ENCODE measurements around the gene SLC6A12.

DNA sequence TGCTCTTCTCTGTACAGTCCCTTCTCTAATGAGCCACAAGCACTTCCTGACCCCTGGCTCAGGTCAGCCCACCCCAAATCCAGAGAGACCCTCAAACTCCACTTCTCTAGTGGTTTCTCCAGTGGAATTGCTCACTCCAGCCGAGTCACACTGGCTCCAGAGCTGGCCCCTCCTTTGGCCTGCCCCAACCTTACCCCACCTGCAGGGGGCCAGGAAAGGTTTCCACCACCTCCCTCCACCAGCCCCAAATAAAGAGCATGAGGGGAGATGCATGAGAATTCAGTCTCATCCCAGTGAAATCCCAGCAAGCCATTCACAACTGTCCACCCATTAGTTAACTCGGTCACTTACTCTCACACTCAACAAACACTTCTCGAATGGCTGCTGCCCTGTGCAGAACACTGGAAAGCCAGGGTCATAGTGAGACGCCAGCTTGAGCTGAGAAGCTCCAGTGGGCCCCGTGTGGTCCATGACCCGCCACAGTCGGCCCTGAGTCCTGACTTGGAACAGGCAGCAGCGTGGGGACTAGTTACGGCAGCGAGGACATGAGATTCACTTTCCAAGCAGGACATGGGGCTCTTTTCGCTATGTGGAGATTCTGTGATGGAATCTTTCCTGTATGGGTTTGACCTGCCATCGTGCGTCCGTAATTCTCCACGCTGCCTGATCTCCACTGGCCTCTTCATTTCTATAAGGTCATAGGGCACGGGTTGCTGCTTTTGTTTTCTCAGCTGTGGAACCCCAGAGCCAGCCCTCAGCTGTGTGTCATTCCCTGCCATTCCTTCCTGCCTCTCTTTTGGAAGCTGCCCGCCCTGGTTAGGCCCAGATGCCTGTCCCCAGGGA lies 44.2 kb downstream of the SLC6A12 start:
- TF ChIP-seq, protein P1, sequence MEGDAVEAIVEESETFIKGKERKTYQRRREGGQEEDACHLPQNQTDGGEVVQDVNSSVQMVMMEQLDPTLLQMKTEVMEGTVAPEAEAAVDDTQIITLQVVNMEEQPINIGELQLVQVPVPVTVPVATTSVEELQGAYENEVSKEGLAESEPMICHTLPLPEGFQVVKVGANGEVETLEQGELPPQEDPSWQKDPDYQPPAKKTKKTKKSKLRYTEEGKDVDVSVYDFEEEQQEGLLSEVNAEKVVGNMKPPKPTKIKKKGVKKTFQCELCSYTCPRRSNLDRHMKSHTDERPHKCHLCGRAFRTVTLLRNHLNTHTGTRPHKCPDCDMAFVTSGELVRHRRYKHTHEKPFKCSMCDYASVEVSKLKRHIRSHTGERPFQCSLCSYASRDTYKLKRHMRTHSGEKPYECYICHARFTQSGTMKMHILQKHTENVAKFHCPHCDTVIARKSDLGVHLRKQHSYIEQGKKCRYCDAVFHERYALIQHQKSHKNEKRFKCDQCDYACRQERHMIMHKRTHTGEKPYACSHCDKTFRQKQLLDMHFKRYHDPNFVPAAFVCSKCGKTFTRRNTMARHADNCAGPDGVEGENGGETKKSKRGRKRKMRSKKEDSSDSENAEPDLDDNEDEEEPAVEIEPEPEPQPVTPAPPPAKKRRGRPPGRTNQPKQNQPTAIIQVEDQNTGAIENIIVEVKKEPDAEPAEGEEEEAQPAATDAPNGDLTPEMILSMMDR (IDR thresholded peaks at IDR 0.05; ENCODE audit: poor library complexity, severe bottlenecking), result no peak
- TF ChIP-seq EZH2 (IDR thresholded peaks at IDR 0.05; ENCODE audit: borderline replicate concordance, insufficient read depth, low read length, poor library complexity, severe bottlenecking), result no peak
- no peak for TF ChIP-seq POLR2AphosphoS5 (IDR thresholded peaks at IDR 0.05)
- no peak for TF ChIP-seq REST (IDR thresholded peaks at IDR 0.05; ENCODE audit: borderline replicate concordance)
- no peak for TF ChIP-seq MXI1 (conservative IDR thresholded peaks at IDR 0.05; ENCODE audit: poor library complexity, severe bottlenecking)
- TF ChIP-seq EP300 (conservative IDR thresholded peaks at IDR 0.05; ENCODE audit: poor library complexity, severe bottlenecking), result no peak
- no peak for TF ChIP-seq TAF1 (IDR thresholded peaks at IDR 0.05; ENCODE audit: low read depth)
- no peak for TF ChIP-seq RAD21 (conservative IDR thresholded peaks at IDR 0.05)
